Activated CD8-positive, alpha-beta T cell treated with anti-CD3 and anti-CD28 coated beads, Interleukin-2, amount 10 ng/mL, durations not matched to agents 7 days and 5 days (primary cell): ENCODE data around the gene SIX3. TPM values are rescaled to one million over a fixed set of nuclear protein-coding genes. Genes with fewer than 3 reads are reported as not detected.

Experiments
- ATAC-seq: fragments of 150-1000 bp; cut with Tn5 transposase; one replicate; pipeline ENCODE4 v1.10.0; 2021; ENCODE audit warnings: moderate library complexity
- CTCF ChIA-PET: fragments of 350-600 bp; sonication (Branson Sonifier 250); formaldehyde crosslinking; loops from one replicate; lab custom pipeline; 2021; ENCODE audit warnings: antibody characterized with exemption; lab: Charles Lee
- POLR2A ChIA-PET: fragments of 350-600 bp; sonication (Branson Sonifier 250); formaldehyde crosslinking; loops from one replicate; lab custom pipeline; 2021; ENCODE audit warnings: antibody characterized with exemption; lab: Charles Lee
- DNase-seq: peaks from one replicate; pipeline ENCODE4 v3.0.0-alpha.2; 2020
- H3K27ac Mint-ChIP-seq: one replicate; pipeline ENCODE4 v1.8.0; 2021; ENCODE audit warnings: mild to moderate bottlenecking, mixed read lengths
- H3K27me3 Mint-ChIP-seq: one replicate; pipeline ENCODE4 v1.8.0; 2021; ENCODE audit warnings: low read depth, mixed read lengths
- H3K36me3 Mint-ChIP-seq: one replicate; pipeline ENCODE4 v1.8.0; 2021; ENCODE audit warnings: low read depth, mixed read lengths
- H3K4me1 Mint-ChIP-seq: one replicate; pipeline ENCODE4 v1.8.0; 2021; ENCODE audit warnings: low read depth, mixed read lengths
- H3K4me3 Mint-ChIP-seq: one replicate; pipeline ENCODE4 v1.8.0; 2021; ENCODE audit warnings: mild to moderate bottlenecking, mixed read lengths
- H3K9me3 Mint-ChIP-seq: one replicate; pipeline ENCODE4 v1.8.0; 2022; ENCODE audit warnings: mixed read lengths; ENCODE audit not compliant: insufficient read depth
- total RNA-seq, 2 experiments: library from RNA; stranded (reverse); gene quantifications; one replicate each; pipeline ENCODE4 v1.2.3, GENCODE V29; 2021

The SIX3 gene
- under 1 TPM in 1 of 2 experiments, not detected in 1; 0.10 TPM for total RNA-seq

DNA sequence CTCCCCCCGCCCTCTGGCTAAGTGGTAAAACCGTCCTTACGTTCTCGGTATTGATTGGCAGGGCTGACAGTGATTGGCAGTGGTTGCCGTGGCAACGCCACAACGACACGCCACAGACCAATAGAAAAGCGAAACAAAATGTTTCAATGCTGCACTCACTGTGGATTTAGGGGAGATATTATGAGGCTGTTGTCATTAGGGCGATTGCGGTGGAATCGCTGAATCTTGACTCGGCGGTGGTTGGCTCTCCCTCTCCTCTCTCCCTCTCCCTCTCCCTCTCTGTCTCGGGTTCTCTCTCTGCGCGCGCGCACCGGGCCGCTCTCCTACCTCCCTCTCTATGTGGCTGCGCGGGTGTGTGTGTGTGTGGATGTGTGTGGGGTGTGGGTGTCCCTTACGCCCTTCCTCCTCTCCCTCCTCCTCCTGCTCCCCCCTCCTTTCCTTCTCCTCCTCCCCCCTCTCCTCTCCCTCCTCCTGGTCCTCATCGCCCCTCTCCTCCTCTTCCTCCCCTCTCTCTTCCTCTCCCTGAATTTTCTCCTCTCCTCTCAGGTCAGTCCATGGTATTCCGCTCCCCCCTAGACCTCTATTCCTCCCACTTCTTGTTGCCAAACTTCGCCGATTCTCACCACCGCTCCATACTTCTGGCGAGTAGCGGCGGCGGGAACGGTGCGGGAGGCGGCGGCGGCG lies at the start of gene SIX3:
SIX3 (plus strand) TSS at position 152 of the 684 bp plus-strand sequence; CDS start at position 555, 403 bp downstream.
- ChIA-PET POLR2A (no interaction called here), CTCF (no interaction called here)
- DNase-seq (peak; percentile 59), ATAC-seq (peak; percentile 66)
- Mint-ChIP-seq H3K4me1 (peaks cover 27% of the 10 kb centered on the region), H3K4me3 (peak within 1 kb of the TSS; percentile 70), H3K36me3 (peaks cover 9% of the 10 kb centered on the region), H3K27ac (peak within 1 kb of the TSS; percentile 24), H3K27me3 (peaks cover 81% of the 10 kb centered on the region), H3K9me3 (no peaks in the 10 kb centered on the region)

DNA sequence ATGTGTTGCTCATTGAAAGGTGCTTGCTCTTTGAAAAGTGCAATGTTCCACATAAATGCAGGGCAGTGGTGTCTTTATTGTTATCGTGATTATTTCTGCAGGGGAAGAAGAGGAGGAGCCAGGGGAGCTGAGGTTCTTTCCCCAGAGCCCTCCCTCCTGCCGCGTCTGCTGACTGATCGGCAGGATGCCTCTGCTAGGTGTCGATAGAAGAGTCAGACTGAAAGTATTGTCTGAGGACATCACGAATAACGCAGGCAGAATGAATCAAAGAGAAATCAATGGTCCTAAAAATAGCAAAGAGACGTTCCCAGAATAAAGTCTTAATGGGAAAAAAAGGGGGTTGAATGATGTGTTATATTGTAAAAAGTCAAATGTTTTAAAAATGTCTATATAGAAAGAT lies 47.4 kb upstream of the SIX3 start:
- POLR2A ChIA-PET: no interaction called here
- ATAC-seq: no peak
- Mint-ChIP-seq H3K27me3 (peaks cover 8% of the 10 kb centered on the region), H3K36me3 (no peaks in the 10 kb centered on the region), H3K27ac (no peak overlapping the region), H3K4me1 (no peaks in the 10 kb centered on the region), H3K4me3 (no peak overlapping the region), H3K9me3 (peaks cover 4% of the 10 kb centered on the region)
- DNase-seq: no peak
- CTCF ChIA-PET: no interaction called here

DNA sequence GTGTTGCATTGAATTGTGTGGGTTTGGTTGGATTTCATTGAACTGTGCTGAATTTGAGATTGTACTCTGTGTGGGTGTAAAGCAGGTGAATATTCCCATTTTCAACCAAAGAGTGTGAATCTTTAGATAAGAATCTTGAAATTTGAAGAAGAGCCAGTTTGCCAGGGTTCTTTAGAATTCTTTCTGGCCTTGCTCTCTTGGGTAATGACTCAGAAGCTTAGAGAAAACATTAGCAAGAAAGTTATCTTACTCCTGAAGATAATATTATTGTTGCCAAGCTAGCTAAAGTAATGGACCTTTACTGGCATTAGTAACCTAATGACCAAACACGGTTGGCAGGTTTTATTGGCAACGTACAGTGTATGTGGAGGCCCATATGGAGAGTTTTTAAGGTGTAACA lies 46.4 kb upstream of the SIX3 start:
- H3K27me3 Mint-ChIP-seq: peaks cover 14% of the 10 kb centered on the region
- ChIA-PET CTCF (no interaction called here), POLR2A (no interaction called here)
- DNase-seq: no peak
- no peaks in the 10 kb centered on the region for H3K4me1 Mint-ChIP-seq
- H3K9me3 Mint-ChIP-seq: peaks cover 4% of the 10 kb centered on the region
- no peak overlapping the region for H3K4me3 Mint-ChIP-seq
- H3K36me3 Mint-ChIP-seq: no peaks in the 10 kb centered on the region
- no peak for ATAC-seq
- no peak overlapping the region for H3K27ac Mint-ChIP-seq

DNA sequence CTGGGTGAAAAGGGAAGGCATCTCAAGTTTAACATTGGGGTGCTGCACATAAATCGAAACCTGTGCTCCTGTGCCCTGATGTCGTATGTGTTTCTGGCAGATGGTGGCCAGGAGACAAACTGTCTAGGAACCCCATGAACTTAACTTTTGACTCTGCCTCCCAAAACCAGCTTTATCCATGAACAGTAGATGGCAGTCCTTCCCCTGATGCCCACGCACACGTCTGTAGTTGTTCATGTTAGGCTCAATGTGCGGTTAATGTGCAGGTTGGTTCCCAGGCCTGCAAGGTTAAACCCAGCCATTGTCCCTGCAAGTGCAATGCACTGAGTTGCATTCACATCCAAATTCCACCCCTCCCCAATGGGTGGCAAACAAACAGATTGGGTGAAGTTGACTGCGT lies 44.1 kb upstream of the SIX3 start:
- POLR2A ChIA-PET: no interaction called here

DNA sequence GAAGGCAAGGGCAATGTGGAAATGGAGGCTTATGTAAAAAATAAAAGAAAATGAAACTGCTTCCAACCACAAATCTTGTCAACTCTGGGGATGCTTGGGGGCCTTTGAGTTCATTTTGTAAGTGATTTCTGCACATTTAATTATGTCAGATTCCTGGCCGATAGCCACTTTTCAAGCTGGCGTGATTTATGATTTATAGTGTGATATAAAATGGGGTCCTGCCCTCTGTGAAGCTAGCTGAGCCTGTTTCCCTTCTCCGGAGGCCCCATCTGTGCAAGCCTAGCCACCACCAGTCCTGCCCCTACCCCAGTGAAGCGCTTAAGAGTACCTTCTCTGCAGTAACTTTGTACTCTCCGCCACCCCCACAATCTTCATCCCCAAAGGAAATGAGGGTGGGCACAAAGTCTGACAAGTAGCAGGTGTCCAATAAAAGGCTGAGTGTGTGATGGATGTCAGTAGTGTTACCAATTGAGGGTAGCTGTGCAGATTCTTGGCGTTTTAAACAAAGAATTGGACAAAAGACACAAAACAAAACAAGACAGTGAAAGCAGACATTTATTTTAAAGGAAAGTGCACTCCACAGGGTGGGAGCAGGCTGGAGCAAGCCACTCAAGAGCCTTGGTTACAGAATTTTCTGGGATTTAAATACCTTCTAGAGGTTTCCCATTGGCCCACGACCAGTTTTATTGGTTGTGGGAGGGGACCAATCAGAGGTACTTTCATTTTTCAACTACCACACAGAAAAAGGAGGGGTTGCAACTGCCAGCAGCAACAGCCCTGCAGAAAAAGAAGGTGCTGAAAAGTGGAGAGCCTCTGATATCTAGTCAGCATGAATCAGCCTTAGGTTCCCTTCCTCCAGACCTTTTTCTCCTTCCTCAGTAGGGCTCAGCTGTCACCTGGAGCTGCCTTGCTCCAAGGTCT lies 39.0 kb upstream of the SIX3 start:
- ATAC-seq (no peak), DNase-seq (no peak)
- Mint-ChIP-seq H3K4me1 (no peaks in the 10 kb centered on the region), H3K27me3 (peaks cover 23% of the 10 kb centered on the region), H3K27ac (no peak overlapping the region), H3K4me3 (no peak overlapping the region), H3K9me3 (no peaks in the 10 kb centered on the region), H3K36me3 (no peaks in the 10 kb centered on the region)
- CTCF ChIA-PET: interaction anchor here (0.7 kb wide), 1 partner anchor 423 kb away, joined by 3 read pairs; no protein-coding TSS in a partner anchor
- POLR2A ChIA-PET: no interaction called here

More for the DNA sequence above, 44.1 kb upstream of the SIX3 start:
- Mint-ChIP-seq H3K27ac (no peak overlapping the region), H3K9me3 (no peaks in the 10 kb centered on the region), H3K4me3 (no peak overlapping the region), H3K36me3 (no peaks in the 10 kb centered on the region), H3K27me3 (peaks cover 24% of the 10 kb centered on the region), H3K4me1 (no peaks in the 10 kb centered on the region)
- CTCF ChIA-PET: interaction anchor here (1.1 kb wide), 1 partner anchor 418 kb away, joined by 3 read pairs; no protein-coding TSS in a partner anchor
- DNase-seq: no peak
- no peak for ATAC-seq

DNA sequence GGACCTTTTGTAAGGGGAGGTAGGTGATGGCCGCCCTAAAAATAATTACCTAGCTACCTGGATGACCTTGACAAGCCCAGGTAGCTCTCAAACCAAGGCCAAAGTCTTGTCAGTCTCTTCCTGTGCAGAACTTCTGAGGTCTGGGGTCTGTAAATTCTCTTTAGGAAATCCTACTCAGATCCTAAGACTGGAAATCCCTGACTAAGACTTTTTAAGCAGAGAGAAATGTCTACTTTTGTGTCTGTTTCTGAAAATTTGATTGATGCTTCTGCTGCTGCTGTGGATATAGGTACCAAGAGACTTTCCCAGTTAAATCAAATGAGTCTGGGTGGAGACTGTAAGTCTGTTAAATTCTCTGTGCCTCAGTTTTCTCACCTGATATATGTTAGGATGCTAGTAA lies 36.9 kb upstream of the SIX3 start:
- no peaks in the 10 kb centered on the region for H3K9me3 Mint-ChIP-seq
- no peaks in the 10 kb centered on the region for H3K36me3 Mint-ChIP-seq
- no peak for DNase-seq
- peaks cover 14% of the 10 kb centered on the region for H3K27me3 Mint-ChIP-seq
- no peak overlapping the region for H3K4me3 Mint-ChIP-seq
- no peak overlapping the region for H3K27ac Mint-ChIP-seq
- no peaks in the 10 kb centered on the region for H3K4me1 Mint-ChIP-seq
- no peak for ATAC-seq
- CTCF ChIA-PET: no interaction called here
- POLR2A ChIA-PET: no interaction called here

DNA sequence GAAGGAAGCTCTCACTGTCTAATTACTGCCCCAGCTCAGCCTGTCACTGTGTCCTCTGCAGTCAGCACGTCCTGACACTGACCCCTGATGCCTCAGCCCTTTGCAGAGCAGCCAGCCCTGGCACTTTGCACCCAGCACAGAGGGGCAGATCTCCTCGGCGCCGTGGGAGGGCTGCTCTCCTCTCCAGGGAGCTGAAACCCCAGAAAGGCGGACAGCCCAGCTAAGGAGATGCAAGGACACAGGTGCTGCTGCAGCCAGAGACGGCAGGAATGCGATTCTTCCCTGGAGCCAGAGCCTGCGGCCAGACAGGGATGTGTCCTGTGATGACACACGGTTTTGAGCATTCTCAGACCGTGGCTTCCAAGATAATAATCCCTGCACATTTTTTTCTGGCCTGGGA lies 34.5 kb upstream of the SIX3 start:
- H3K4me3 Mint-ChIP-seq: no peak overlapping the region
- H3K36me3 Mint-ChIP-seq: no peaks in the 10 kb centered on the region
- ChIA-PET POLR2A (no interaction called here), CTCF (no interaction called here)
- no peaks in the 10 kb centered on the region for H3K4me1 Mint-ChIP-seq
- H3K9me3 Mint-ChIP-seq: peaks cover 19% of the 10 kb centered on the region
- no peak overlapping the region for H3K27ac Mint-ChIP-seq
- ATAC-seq (no peak), DNase-seq (no peak)
- H3K27me3 Mint-ChIP-seq: peaks cover 8% of the 10 kb centered on the region

DNA sequence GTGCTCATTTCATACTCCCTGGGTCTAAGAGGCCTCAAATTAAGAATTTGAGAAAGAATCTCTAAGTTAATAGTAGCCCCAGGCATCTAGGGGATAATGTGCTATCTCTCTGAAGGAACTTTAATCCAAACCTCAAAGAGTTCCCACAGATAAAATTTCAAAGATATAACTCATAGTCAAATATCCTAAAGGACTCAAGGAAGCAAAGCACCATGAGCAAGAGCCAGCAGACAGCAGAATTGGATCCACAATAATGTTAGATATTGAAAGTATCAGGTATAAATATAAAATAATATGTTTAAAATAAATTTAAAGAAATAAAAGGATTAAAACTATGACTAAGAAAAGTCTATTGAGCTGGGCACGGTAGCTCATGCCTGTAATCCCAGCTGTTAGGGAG lies 31.7 kb upstream of the SIX3 start:
- CTCF ChIA-PET: no interaction called here
- no peak for ATAC-seq

DNA sequence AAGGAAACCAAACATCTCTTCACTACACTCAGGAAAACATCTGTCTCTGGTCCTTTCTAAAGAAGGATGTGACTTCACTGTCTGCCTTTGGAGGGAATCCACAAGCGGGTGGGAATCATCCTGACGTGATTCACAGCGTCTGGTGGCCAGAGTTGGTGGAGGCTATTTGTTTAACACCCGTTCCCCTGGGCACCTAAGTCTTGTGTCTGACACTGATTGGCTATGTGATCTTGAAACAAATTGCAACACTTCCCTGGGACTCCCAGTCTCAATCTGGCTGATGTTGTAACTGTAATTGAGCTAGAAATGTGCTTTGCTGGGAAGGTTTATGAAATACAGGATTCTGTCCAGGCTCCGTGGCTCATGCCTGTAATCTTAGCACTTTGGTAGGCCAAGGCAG lies 28.8 kb upstream of the SIX3 start:
- no peak overlapping the region for H3K4me3 Mint-ChIP-seq
- H3K4me1 Mint-ChIP-seq: no peaks in the 10 kb centered on the region
- no peaks in the 10 kb centered on the region for H3K36me3 Mint-ChIP-seq
- CTCF ChIA-PET: no interaction called here
- no peak overlapping the region for H3K27ac Mint-ChIP-seq
- peaks cover 19% of the 10 kb centered on the region for H3K9me3 Mint-ChIP-seq
- H3K27me3 Mint-ChIP-seq: peaks cover 16% of the 10 kb centered on the region
- POLR2A ChIA-PET: interaction anchor here (0.6 kb wide), 1 partner anchor 89 kb away, joined by 3 read pairs; no protein-coding TSS in a partner anchor
- no peak for ATAC-seq
- DNase-seq: no peak

More for the DNA sequence above, 31.7 kb upstream of the SIX3 start:
- Mint-ChIP-seq H3K36me3 (no peaks in the 10 kb centered on the region), H3K4me1 (no peaks in the 10 kb centered on the region), H3K27ac (no peak overlapping the region), H3K27me3 (peaks cover 8% of the 10 kb centered on the region), H3K4me3 (no peak overlapping the region), H3K9me3 (peaks cover 19% of the 10 kb centered on the region)
- POLR2A ChIA-PET: no interaction called here
- no peak for DNase-seq

DNA sequence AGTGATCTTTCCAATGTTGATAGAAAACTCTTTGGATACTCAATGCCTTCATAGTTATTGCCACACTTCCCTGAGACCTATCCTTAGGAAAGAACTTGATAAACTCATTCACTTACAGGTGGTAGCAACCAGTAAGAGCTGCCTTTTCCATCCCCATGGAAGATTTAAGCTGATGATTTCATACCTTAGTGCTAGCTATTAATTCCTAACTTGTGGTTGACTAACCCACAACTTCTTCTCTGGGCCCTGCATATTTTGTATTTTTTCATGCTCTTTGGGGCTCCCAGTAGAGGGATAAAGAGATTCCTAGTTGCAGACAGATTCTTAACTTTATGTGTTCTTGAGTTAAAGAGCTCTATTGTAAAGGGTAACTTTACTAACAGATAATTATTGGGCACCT lies 25.2 kb upstream of the SIX3 start:
- no peak overlapping the region for H3K4me3 Mint-ChIP-seq
- ChIA-PET CTCF (no interaction called here), POLR2A (no interaction called here)
- H3K36me3 Mint-ChIP-seq: no peaks in the 10 kb centered on the region
- peaks cover 7% of the 10 kb centered on the region for H3K9me3 Mint-ChIP-seq
- no peak overlapping the region for H3K27ac Mint-ChIP-seq
- DNase-seq (no peak), ATAC-seq (no peak)
- peaks cover 32% of the 10 kb centered on the region for H3K27me3 Mint-ChIP-seq
- no peaks in the 10 kb centered on the region for H3K4me1 Mint-ChIP-seq

DNA sequence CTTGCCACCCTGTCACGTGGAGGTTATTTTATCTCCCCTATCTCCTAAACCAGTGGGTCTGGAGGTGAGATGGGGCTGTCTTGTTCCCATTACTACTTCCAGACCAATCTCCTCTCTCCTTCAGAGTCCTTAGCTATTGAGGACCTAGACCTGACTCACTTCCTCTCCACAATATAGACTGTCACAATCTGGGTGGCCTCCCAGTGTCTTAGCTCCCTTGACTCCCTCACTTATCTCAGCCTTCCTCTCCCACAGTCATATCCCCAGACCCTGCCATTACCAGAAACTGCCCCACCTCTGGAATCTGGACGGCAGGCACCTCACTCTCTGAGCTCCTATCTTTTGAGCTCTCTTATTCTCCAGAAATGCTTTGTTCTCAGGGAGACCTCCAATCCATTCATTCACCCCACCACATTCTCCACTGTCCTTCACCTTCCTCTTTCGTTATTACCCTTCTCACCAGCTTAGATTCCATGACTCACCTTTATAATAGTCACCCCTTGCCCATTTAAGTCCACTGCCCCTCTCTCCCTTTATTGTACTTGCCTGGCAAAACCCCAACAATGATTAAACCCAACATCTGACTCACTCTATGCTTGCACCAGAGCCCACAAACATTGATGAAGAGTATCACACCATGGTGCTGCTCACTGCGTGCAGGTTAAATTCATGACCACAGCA lies 23.3 kb upstream of the SIX3 start:
- ATAC-seq (no peak), DNase-seq (no peak)
- no peaks in the 10 kb centered on the region for H3K36me3 Mint-ChIP-seq
- H3K27ac Mint-ChIP-seq: no peak overlapping the region
- ChIA-PET POLR2A (interaction anchor here (0.8 kb wide), 1 partner anchor 9 kb away, joined by 4 read pairs; no protein-coding TSS in a partner anchor), CTCF (no interaction called here)
- no peak overlapping the region for H3K4me3 Mint-ChIP-seq
- no peaks in the 10 kb centered on the region for H3K9me3 Mint-ChIP-seq
- H3K4me1 Mint-ChIP-seq: no peaks in the 10 kb centered on the region
- H3K27me3 Mint-ChIP-seq: peaks cover 47% of the 10 kb centered on the region
